Liver (tissue), 9 donors: ENCODE data around the gene PRSS38. TPM values are rescaled to one million over a fixed set of nuclear protein-coding genes. Genes with fewer than 3 reads are reported as not detected.
A peak's percentile ranks its signal among the peaks of the same experiment; 100 is the strongest.

Experiments used
- DNase-seq: peaks from one replicate; pipeline ENCODE4 v3.0.0-alpha.2; 2017; ENCODE audit warnings: low spot score
- H3K27ac ChIP-seq, 2 donors: one replicate each; pipeline ENCODE4 v1.7.0; 2013; ENCODE audit warnings: inconsistent platforms in 2 of 2, low read length in 2 of 2, control low read depth in 1 of 2, low read depth in 1 of 2, mild to moderate bottlenecking in 1 of 2
- H3K27me3 ChIP-seq, 4 donors: one replicate each; pipeline versions ENCODE4 v1.6.1 to v1.7.0; 2013; ENCODE audit warnings: low read length in 3 of 4, inconsistent platforms in 1 of 4, mild to moderate bottlenecking in 1 of 4, moderate library complexity in 1 of 4; ENCODE audit not compliant: control insufficient read depth in 4 of 4, insufficient read depth in 4 of 4
- H3K36me3 ChIP-seq, 4 donors: one replicate each; pipeline versions ENCODE4 v1.6.1 to v1.7.0; 2013; ENCODE audit warnings: low read length in 3 of 4, mild to moderate bottlenecking in 3 of 4, low read depth in 1 of 4, moderate library complexity in 1 of 4; ENCODE audit not compliant: control insufficient read depth in 4 of 4, insufficient read depth in 3 of 4
- H3K4me1 ChIP-seq, 4 donors: one replicate each; pipeline versions ENCODE4 v1.6.1 to v1.7.0; 2013; ENCODE audit warnings: low read length in 3 of 4, mild to moderate bottlenecking in 3 of 4, moderate library complexity in 1 of 4; ENCODE audit not compliant: control insufficient read depth in 4 of 4, insufficient read depth in 4 of 4
- H3K4me3 ChIP-seq, 3 donors: one replicate each; pipeline versions ENCODE4 v1.6.1 to v1.7.0; 2013; ENCODE audit warnings: low read length in 3 of 3, control low read depth in 1 of 3, low read depth in 1 of 3, mild to moderate bottlenecking in 1 of 3
- H3K9ac ChIP-seq, 2 donors: one replicate each; pipeline ENCODE4 v1.7.0; 2013; ENCODE audit warnings: low read length in 2 of 2, mild to moderate bottlenecking in 2 of 2, moderate library complexity in 2 of 2, control low read depth in 1 of 2, low read depth in 1 of 2
- H3K9me3 ChIP-seq, 4 donors: one replicate each; pipeline versions ENCODE4 v1.6.1 to v1.7.0; 2013; ENCODE audit warnings: low read length in 3 of 4; ENCODE audit not compliant: control insufficient read depth in 4 of 4
- EGR1 ChIP-seq, 2 donors: IDR thresholded peaks; 2 replicates each; pipeline ENCODE4 v1.6.1; 2016 to 2018; ENCODE audit warnings: antibody characterized with exemption in 2 of 2, low read depth in 2 of 2
- FOXA1 ChIP-seq: IDR thresholded peaks from 2 replicates; pipeline ENCODE4 v1.6.1; 2016; ENCODE audit warnings: antibody characterized with exemption
- FOXA2 ChIP-seq: IDR thresholded peaks from 2 replicates; pipeline ENCODE4 v1.6.1; 2016; ENCODE audit warnings: antibody characterized with exemption
- GABPA ChIP-seq, 2 donors: IDR thresholded peaks in 1 of 2; conservative IDR thresholded peaks in 1 of 2; 2 replicates each; pipeline ENCODE4 v1.6.1; 2016; ENCODE audit warnings: antibody characterized with exemption in 2 of 2, mild to moderate bottlenecking in 1 of 2, moderate library complexity in 1 of 2
- HNF4A ChIP-seq, 2 donors: conservative IDR thresholded peaks; 2 replicates each; pipeline ENCODE4 v1.6.1; 2016; ENCODE audit warnings: antibody characterized with exemption in 2 of 2, mild to moderate bottlenecking in 2 of 2
- HNF4G ChIP-seq: IDR thresholded peaks from 2 replicates; pipeline ENCODE4 v1.6.1; 2016; ENCODE audit warnings: antibody characterized with exemption
- JUND ChIP-seq, 2 donors: IDR thresholded peaks; 2 replicates each; pipeline ENCODE4 v1.6.1; 2016; ENCODE audit warnings: antibody characterized with exemption in 2 of 2
- NR2F2 ChIP-seq: IDR thresholded peaks from 2 replicates; pipeline ENCODE4 v1.6.1; 2016; ENCODE audit warnings: antibody characterized with exemption
- RAD21 ChIP-seq, 2 donors: IDR thresholded peaks; 2 replicates each; pipeline ENCODE4 v1.6.1; 2016; ENCODE audit warnings: antibody characterized with exemption in 2 of 2, mild to moderate bottlenecking in 2 of 2
- SP1 ChIP-seq: IDR thresholded peaks from 2 replicates; pipeline ENCODE4 v1.6.1; 2018; ENCODE audit warnings: antibody characterized with exemption, mild to moderate bottlenecking
- YY1 ChIP-seq: IDR thresholded peaks from 2 replicates; pipeline ENCODE4 v1.6.1; 2016; ENCODE audit warnings: antibody characterized with exemption, mild to moderate bottlenecking
- ZBTB33 ChIP-seq: IDR thresholded peaks from 2 replicates; pipeline ENCODE4 v1.6.1; 2016; ENCODE audit warnings: antibody characterized with exemption
- WGBS: extraction: QIAGEN DNeasy Blood & Tissue Kit; methylation state at CpG from one replicate; pipeline ENCODE4 v1.1.7; 2013; 5-methylcytosine and 5-hydroxymethylcytosine counted together
- polyA plus RNA-seq, 2 donors: library from polyadenylated mRNA; stranded (reverse) in 1 of 2; unstranded in 1 of 2; fragments of 200-250 nt in 1 of 2; fragments of >200 nt in 1 of 2; fragmentation: Nextera tagmentation in 1 of 2; extraction: Ambion mirVana in 1 of 2; gene quantifications; one replicate each; pipeline versions ENCODE4 v1.2.1 to v1.2.3, GENCODE V29; 2013 to 2015
- total RNA-seq, 2 donors: library from RNA; depleted of rRNA; stranded (reverse); fragments of >200 nt; gene quantifications; one replicate each; pipeline ENCODE4 v1.2.3, GENCODE V29; 2014
- TF ChIP-seq, protein P1 (sequence below): fragments of 150-350 bp; IDR thresholded peaks from 2 replicates; pipeline ENCODE4 v1.5.1; 2017; ENCODE audit warnings: improper control_type of control experiment, low read depth, low read length; ENCODE audit not compliant: missing input control
- TF ChIP-seq, protein P2 (sequence below): IDR thresholded peaks from 2 replicates; pipeline ENCODE4 v1.6.1; 2016; ENCODE audit warnings: antibody characterized with exemption
- TF ChIP-seq, protein P3 (sequence below): IDR thresholded peaks from 2 replicates; pipeline ENCODE4 v1.6.1; 2016; ENCODE audit warnings: antibody characterized with exemption
- donor health status: healthy.
- donor health status: healthy.
- donor health status: healthy.
- donor health status: healthy.
- donor health status: healthy.

The PRSS38 gene
- total and polyA plus RNA-seq, 4 donors: not detected

- WGBS: 69% methylated on average over 23 of the region's 23 CpGs
- no peak overlapping the region for H3K27ac ChIP-seq
Measured at GRCh38 chr1:227789084-227790033, 26.1 kb upstream of the PRSS38 start.

DNA sequence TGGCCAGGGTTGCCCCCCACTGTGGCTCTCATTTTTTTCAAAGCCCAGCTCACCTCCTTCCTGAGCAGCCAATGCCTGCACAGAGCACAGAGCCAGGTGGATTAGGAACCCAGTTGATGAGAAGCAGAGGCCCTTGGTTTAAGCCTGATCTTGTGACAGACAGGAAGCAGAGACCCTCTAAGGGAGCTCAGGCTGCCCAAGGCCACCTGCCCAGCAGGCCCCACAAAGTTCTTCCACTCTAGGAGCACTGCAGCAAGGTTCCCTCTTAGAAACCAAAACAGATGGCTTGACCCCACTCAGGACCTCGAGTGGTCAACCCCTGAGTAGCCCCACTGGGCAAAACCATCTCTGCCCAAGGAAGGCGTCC is 25.5 kb upstream of the PRSS38 start:
- TF ChIP-seq EGR1 (IDR thresholded peaks at IDR 0.05; ENCODE audit: low read depth in 2 of 2): no peak
- no peak for TF ChIP-seq ZBTB33
- TF ChIP-seq GABPA (IDR thresholded peaks at IDR 0.05 in 1 of 2, conservative IDR thresholded peaks at IDR 0.05 in 1 of 2): no peak
- TF ChIP-seq FOXA1: no peak
- no peak for TF ChIP-seq FOXA2
- TF ChIP-seq YY1: no peak
- TF ChIP-seq, protein P1, sequence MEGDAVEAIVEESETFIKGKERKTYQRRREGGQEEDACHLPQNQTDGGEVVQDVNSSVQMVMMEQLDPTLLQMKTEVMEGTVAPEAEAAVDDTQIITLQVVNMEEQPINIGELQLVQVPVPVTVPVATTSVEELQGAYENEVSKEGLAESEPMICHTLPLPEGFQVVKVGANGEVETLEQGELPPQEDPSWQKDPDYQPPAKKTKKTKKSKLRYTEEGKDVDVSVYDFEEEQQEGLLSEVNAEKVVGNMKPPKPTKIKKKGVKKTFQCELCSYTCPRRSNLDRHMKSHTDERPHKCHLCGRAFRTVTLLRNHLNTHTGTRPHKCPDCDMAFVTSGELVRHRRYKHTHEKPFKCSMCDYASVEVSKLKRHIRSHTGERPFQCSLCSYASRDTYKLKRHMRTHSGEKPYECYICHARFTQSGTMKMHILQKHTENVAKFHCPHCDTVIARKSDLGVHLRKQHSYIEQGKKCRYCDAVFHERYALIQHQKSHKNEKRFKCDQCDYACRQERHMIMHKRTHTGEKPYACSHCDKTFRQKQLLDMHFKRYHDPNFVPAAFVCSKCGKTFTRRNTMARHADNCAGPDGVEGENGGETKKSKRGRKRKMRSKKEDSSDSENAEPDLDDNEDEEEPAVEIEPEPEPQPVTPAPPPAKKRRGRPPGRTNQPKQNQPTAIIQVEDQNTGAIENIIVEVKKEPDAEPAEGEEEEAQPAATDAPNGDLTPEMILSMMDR: no peak
- TF ChIP-seq HNF4G: no peak
- TF ChIP-seq RAD21 (IDR thresholded peaks at IDR 0.05): no peak
- no peak for TF ChIP-seq HNF4A (conservative IDR thresholded peaks at IDR 0.05)
- no peak for TF ChIP-seq NR2F2
- Histone ChIP-seq H3K36me3 (no peaks in the 10 kb centered on the region), H3K27ac (no peak overlapping the region), H3K9me3 (no peaks in the 10 kb centered on the region), H3K4me1 (peaks cover 7 to 23% (median 16%) of the 10 kb centered on the region in 4 donors), H3K27me3 (no peaks in the 10 kb centered on the region), H3K4me3 (no peak overlapping the region), H3K9ac (no peak overlapping the region)
- 92% methylated on average over 2 of the region's 2 CpGs for WGBS
- no peak for DNase-seq

More at GRCh38 chr1:227789084-227790033, 26.1 kb upstream of the PRSS38 start:
- TF ChIP-seq, protein P2, sequence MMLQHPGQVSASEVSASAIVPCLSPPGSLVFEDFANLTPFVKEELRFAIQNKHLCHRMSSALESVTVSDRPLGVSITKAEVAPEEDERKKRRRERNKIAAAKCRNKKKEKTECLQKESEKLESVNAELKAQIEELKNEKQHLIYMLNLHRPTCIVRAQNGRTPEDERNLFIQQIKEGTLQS: no peak
- no peak for TF ChIP-seq EGR1 (IDR thresholded peaks at IDR 0.05; ENCODE audit: low read depth in 2 of 2)
- peak; percentile 30 for DNase-seq
- Histone ChIP-seq H3K27me3 (no peaks in the 10 kb centered on the region), H3K4me1 (peaks cover 7 to 23% (median 16%) of the 10 kb centered on the region in 4 donors), H3K9me3 (no peaks in the 10 kb centered on the region), H3K9ac (no peak overlapping the region), H3K36me3 (no peaks in the 10 kb centered on the region), H3K4me3 (no peak overlapping the region)

GRCh38 chr1:227790868-227791267 is 24.6 kb upstream of the PRSS38 start:
- TF ChIP-seq, protein P3, sequence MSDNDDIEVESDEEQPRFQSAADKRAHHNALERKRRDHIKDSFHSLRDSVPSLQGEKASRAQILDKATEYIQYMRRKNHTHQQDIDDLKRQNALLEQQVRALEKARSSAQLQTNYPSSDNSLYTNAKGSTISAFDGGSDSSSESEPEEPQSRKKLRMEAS: no peak
- TF ChIP-seq SP1: no peak
- no peak for TF ChIP-seq HNF4A (conservative IDR thresholded peaks at IDR 0.05)
- no peak for TF ChIP-seq FOXA2
- no peak for TF ChIP-seq EGR1 (IDR thresholded peaks at IDR 0.05; ENCODE audit: low read depth in 2 of 2)
- TF ChIP-seq HNF4G: no peak
- TF ChIP-seq YY1: no peak
- no peak for TF ChIP-seq JUND (IDR thresholded peaks at IDR 0.05)
- TF ChIP-seq GABPA (IDR thresholded peaks at IDR 0.05 in 1 of 2, conservative IDR thresholded peaks at IDR 0.05 in 1 of 2): no peak
- peaks cover 7 to 23% (median 16%) of the 10 kb centered on the region in 4 donors for H3K4me1 ChIP-seq
- no peak overlapping the region for H3K9ac ChIP-seq
- no peak overlapping the region for H3K4me3 ChIP-seq
- H3K36me3 ChIP-seq: no peaks in the 10 kb centered on the region
- H3K9me3 ChIP-seq: no peaks in the 10 kb centered on the region
- H3K27ac ChIP-seq: no peak overlapping the region
- WGBS: 90% methylated on average over 4 of the region's 4 CpGs
- H3K27me3 ChIP-seq: no peaks in the 10 kb centered on the region
- DNase-seq: no peak
